Measurements from ENCODE around the gene MGRN1.

MGRN1 gene

GRCh38 chr16:4617880-4618279, 6.7 kb upstream of the MGRN1 start:
- TF ChIP-seq SPI1 (IDR thresholded peaks at IDR 0.05; ENCODE audit: borderline replicate concordance, low read depth) (no peak), REST (IDR thresholded peaks at IDR 0.05; ENCODE audit: insufficient replicate concordance, low read depth) (no peak)
- DNase-seq (ENCODE audit: low read depth in 1 of 2, low spot score in 1 of 2): no peak
- Histone ChIP-seq H3K27me3 (ENCODE audit: insufficient read depth, poor library complexity, severe bottlenecking) (no peaks in the 10 kb centered on the region), H3K4me3 (replicated peaks; ENCODE audit: insufficient read depth, low read length) (no peak overlapping the region), H3K27ac (replicated peaks) (no peak overlapping the region)

GRCh38 chr16:4618645-4619418, 5.8 kb upstream of the MGRN1 start:
- DNase-seq (ENCODE audit: low read depth in 1 of 2, low spot score in 1 of 2): no peak
- no peak overlapping the region for H3K27ac ChIP-seq (replicated peaks)
- H3K27me3 ChIP-seq (ENCODE audit: insufficient read depth, poor library complexity, severe bottlenecking): no peaks in the 10 kb centered on the region
- no peak overlapping the region for H3K4me3 ChIP-seq (replicated peaks; ENCODE audit: insufficient read depth, low read length)
- no peak for TF ChIP-seq POLR2AphosphoS5 (IDR thresholded peaks at IDR 0.05; ENCODE audit: low read depth)
- TF ChIP-seq SPI1 (IDR thresholded peaks at IDR 0.05; ENCODE audit: borderline replicate concordance, low read depth): no peak
- no peak for TF ChIP-seq REST (IDR thresholded peaks at IDR 0.05; ENCODE audit: insufficient replicate concordance, low read depth)
- no peak for TF ChIP-seq CTCF (IDR thresholded peaks at IDR 0.05; ENCODE audit: insufficient read depth, low read length)
- no peak for TF ChIP-seq GABPA (IDR thresholded peaks at IDR 0.05; ENCODE audit: low read depth)

- Histone ChIP-seq H3K4me3 (replicated peaks; ENCODE audit: insufficient read depth, low read length) (no peak overlapping the region), H3K27ac (replicated peaks) (peak overlapping the region; percentile 99), H3K27me3 (ENCODE audit: insufficient read depth, poor library complexity, severe bottlenecking) (no peaks in the 10 kb centered on the region)
- TF ChIP-seq POLR2AphosphoS5 (IDR thresholded peaks at IDR 0.05; ENCODE audit: low read depth) (no peak), SPI1 (IDR thresholded peaks at IDR 0.05; ENCODE audit: borderline replicate concordance, low read depth) (peak; percentile 78), GABPA (IDR thresholded peaks at IDR 0.05; ENCODE audit: low read depth) (no peak)
- DNase-seq (ENCODE audit: low read depth in 1 of 2, low spot score in 1 of 2): peak in 1 of 2 experiments; percentile 76
Observed at GRCh38 chr16:4623593-4623992, 1.0 kb upstream of the MGRN1 start.

GRCh38 chr16:4624827-4625559, 367 bp downstream of the MGRN1 start:
- H3K27me3 ChIP-seq (ENCODE audit: insufficient read depth, poor library complexity, severe bottlenecking): no peaks in the 10 kb centered on the region
- H3K4me3 ChIP-seq (replicated peaks; ENCODE audit: insufficient read depth, low read length): peak overlapping the region; percentile 94
- no peak for TF ChIP-seq SPI1 (IDR thresholded peaks at IDR 0.05; ENCODE audit: borderline replicate concordance, low read depth)
- TF ChIP-seq CTCF (IDR thresholded peaks at IDR 0.05; ENCODE audit: insufficient read depth, low read length): no peak
- no peak for TF ChIP-seq GABPA (IDR thresholded peaks at IDR 0.05; ENCODE audit: low read depth)
- TF ChIP-seq REST (IDR thresholded peaks at IDR 0.05; ENCODE audit: insufficient replicate concordance, low read depth): no peak
- TF ChIP-seq POLR2AphosphoS5 (IDR thresholded peaks at IDR 0.05; ENCODE audit: low read depth): no peak; the same call in 1 of the 2 replicates
- DNase-seq (ENCODE audit: low read depth in 1 of 2, low spot score in 1 of 2): peak in 1 of 2 experiments; percentile 55
- peak overlapping the region; percentile 99 for H3K27ac ChIP-seq (replicated peaks)
